Kidney epithelial cell (primary cell): ENCODE measurements around the gene KRTAP5-4. TPM values are rescaled to one million over a fixed set of nuclear protein-coding genes. Genes with fewer than 3 reads are reported as not detected.
A peak's percentile ranks its signal among the peaks of the same experiment; 100 is the strongest.

Source experiments
- DNase-seq: peaks from one replicate; pipeline ENCODE4 v3.0.0-alpha.2; 2010; ENCODE audit warnings: low read depth
- H3K27me3 ChIP-seq: 2 replicates; pipeline ENCODE4 v1.6.0; 2011; ENCODE audit warnings: low read length; ENCODE audit not compliant: control insufficient read depth, insufficient read depth
- H3K36me3 ChIP-seq: 2 replicates; pipeline ENCODE4 v1.5.1; 2011; ENCODE audit warnings: low read length; ENCODE audit not compliant: control insufficient read depth, insufficient read depth
- H3K4me3 ChIP-seq: 2 replicates; pipeline ENCODE4 v1.5.1; 2011; ENCODE audit warnings: low read depth, mild to moderate bottlenecking, control low read depth, low read length
- CTCF ChIP-seq: IDR thresholded peaks from 2 replicates; pipeline ENCODE4 v1.5.1; 2011; ENCODE audit warnings: mild to moderate bottlenecking, moderate library complexity, low read length, control low read depth, inconsistent platforms; ENCODE audit not compliant: insufficient read depth, poor library complexity, severe bottlenecking
- total RNA-seq: library from RNA; depleted of rRNA; stranded (reverse); fragments of >200 nt; gene quantifications from 2 replicates; pipeline ENCODE4 v1.2.3, GENCODE V29; 2015

Gene KRTAP5-4
- total RNA-seq, 1 donor from 2014 or later: not detected

- no peaks in the 10 kb centered on the region for H3K36me3 ChIP-seq
- no peak for DNase-seq
- H3K27me3 ChIP-seq: peaks cover 42% of the 10 kb centered on the region
- H3K4me3 ChIP-seq: no peak overlapping the region
- TF ChIP-seq CTCF: no peak
These were observed 10.2 kb upstream of the KRTAP5-4 start for GRCh38 chr11:1632053-1632714.

GRCh38 chr11:1631066-1631568 is 9.2 kb upstream of the KRTAP5-4 start:
- no peak for DNase-seq
- peaks cover 38% of the 10 kb centered on the region for H3K27me3 ChIP-seq
- H3K36me3 ChIP-seq: no peaks in the 10 kb centered on the region
- H3K4me3 ChIP-seq: no peak overlapping the region
- TF ChIP-seq CTCF: no peak

- Histone ChIP-seq H3K27me3 (peaks cover 36% of the 10 kb centered on the region), H3K4me3 (no peak overlapping the region), H3K36me3 (no peaks in the 10 kb centered on the region)
- no peak for TF ChIP-seq CTCF
- no peak for DNase-seq
These were observed 8.3 kb upstream of the KRTAP5-4 start for GRCh38 chr11:1630271-1630670.

DNA sequence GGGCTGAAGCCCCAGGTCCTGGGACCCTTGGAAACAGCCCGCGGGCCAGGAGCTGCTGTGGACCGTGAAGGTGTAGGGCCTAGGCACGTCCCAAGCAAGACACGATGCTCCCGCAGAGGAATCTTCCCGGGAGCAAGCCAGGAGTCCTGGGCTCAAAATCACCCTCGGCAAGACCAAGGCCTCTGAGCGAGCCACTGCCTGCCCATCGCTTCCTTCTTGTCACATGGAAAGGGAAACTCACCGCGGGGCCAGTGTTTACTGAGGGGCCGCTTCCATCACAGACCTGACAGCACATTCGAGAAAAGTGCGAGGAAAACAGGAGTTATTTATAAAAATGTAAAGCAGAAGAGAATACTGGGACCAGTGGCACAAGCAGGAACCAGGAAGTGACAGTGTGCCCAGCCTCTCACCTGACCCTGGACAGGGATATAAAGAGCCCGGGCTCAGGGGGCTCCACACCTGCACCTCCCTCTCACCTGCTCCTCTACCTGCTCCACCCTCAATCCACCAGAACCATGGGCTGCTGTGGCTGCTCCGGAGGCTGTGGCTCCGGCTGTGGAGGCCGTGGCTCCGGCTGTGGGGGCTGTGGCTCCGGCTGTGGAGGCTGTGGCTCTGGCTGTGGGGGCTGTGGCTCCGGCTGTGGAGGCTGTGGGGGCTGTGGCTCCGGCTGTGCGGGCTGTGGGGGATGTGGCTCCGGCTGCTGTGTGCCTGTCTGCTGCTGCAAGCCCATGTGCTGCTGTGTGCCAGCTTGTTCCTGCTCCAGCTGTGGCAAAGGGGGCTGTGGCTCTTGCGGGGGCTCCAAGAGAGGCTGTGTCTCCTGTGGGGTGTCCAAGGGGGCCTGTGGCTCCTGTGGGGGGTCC is 7.6 kb upstream of the KRTAP5-4 start, which contains the start of gene KRTAP5-5:
Gene KRTAP5-5 (plus strand): TSS at position 450 of the 860 bp plus-strand sequence. CDS start 66 bp downstream, at position 516.
- no peak for TF ChIP-seq CTCF
- Histone ChIP-seq H3K27me3 (peaks cover 41% of the 10 kb centered on the region), H3K4me3 (no peak within 1 kb of the TSS), H3K36me3 (no peaks in the 10 kb centered on the region)
- DNase-seq: no peak

DNA sequence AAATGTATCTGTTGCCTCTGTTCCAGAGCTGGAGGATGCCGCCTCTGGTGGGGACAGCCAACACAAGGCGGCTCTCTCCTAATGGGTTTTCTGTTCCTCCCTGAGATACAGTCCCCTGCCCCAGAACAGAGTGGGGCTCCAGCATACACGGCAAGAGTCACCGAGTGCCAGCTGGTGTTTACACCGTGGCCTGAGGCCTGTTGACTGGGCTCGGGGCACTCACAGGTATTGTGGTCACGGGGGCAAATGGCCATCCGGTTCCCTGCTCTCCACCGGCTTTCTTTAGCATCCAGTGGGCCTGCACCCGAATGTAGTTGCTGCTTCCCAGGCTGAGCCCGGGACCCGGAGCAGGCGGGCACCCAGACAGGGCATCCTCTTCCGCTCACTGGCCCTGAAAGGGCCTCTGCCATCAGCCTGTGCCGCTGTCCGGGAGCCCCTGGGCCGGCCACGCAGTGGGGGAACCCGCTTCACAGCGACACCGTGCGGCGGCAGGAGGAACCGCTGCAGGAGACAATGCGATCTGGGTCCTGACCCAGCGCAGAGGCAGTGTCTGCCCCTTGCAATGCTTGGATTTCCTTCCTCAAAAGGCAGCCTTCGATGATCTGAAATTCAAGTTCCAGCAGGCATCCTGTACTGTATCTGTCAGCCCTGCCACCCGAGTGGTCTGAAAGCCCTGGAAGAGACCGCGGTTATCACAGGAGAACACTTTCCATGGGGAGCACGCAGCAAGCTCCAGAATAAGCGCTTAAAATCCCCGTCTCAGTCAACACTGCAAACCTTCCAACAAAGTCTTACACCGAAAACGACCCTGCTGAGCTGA is 6.8 kb upstream of the KRTAP5-4 start:
- Histone ChIP-seq H3K27me3 (peaks cover 39% of the 10 kb centered on the region), H3K36me3 (no peaks in the 10 kb centered on the region), H3K4me3 (no peak overlapping the region)
- DNase-seq: no peak
- TF ChIP-seq CTCF: peak; percentile 96
